IMR-90 (cell line): ENCODE data around the gene CMIP. TPM values are rescaled to one million over a fixed set of nuclear protein-coding genes. Genes with fewer than 3 reads are reported as not detected.
A peak's percentile ranks its signal among the peaks of the same experiment; 100 is the strongest.

Source experiments
- ATAC-seq: fragments of 200-7000 bp; cut with Tn5 transposase; 2 replicates; pipeline ENCODE4 v1.9.1; 2020; ENCODE audit warnings: low read depth, mild to moderate bottlenecking, moderate library complexity
- BruUV-seq: library from RNA; stranded (reverse); fragments of 400-500 nt; replicated peaks from 2 replicates; lab custom pipeline; 2021; lab: Mats Ljungman, UMichigan
- CTCF ChIA-PET: fragments of 300-600 bp; formaldehyde crosslinking; extraction: SDS; loops from one replicate; lab custom pipeline; 2021; ENCODE audit warnings: antibody characterized with exemption; lab: Yijun Ruan, JAX
- POLR2A ChIA-PET: fragments of 300-600 bp; sonication (Branson Sonifier 250); formaldehyde crosslinking; loops from one replicate; lab custom pipeline; 2022; ENCODE audit warnings: antibody characterized with exemption; ENCODE audit not compliant: unreplicated experiment; lab: Charles Lee
- DNase-seq: peaks from one replicate; pipeline ENCODE4 v3.0.0; 2013
- H2AFZ ChIP-seq: replicated peaks from 2 replicates; pipeline ENCODE3; 2013; ENCODE audit warnings: low read length, mild to moderate bottlenecking; ENCODE audit not compliant: poor library complexity
- H2AK5ac ChIP-seq: 2 replicates; pipeline ENCODE4 v1.6.1; 2013; ENCODE audit warnings: low read depth, low read length, inconsistent platforms
- H2AK9ac ChIP-seq: replicated peaks from 2 replicates; pipeline ENCODE3; 2013; ENCODE audit warnings: mild to moderate bottlenecking, low read depth, low read length, moderate library complexity; ENCODE audit not compliant: poor library complexity
- H2BK120ac ChIP-seq: 2 replicates; pipeline ENCODE4 v1.6.1; 2013; ENCODE audit warnings: low read depth, low read length, inconsistent platforms
- H2BK15ac ChIP-seq: 3 replicates; pipeline ENCODE4 v1.6.1; 2013; ENCODE audit warnings: low read depth, low read length, inconsistent platforms
- H2BK20ac ChIP-seq: 2 replicates; pipeline ENCODE4 v1.6.1; 2013; ENCODE audit warnings: low read depth, mild to moderate bottlenecking, inconsistent platforms, low read length, moderate library complexity
- H2BK5ac ChIP-seq: 2 replicates; pipeline ENCODE4 v1.6.1; 2013; ENCODE audit warnings: mild to moderate bottlenecking, low read depth, low read length, inconsistent platforms; ENCODE audit not compliant: poor library complexity, severe bottlenecking
- H3K14ac ChIP-seq: replicated peaks from 2 replicates; pipeline ENCODE4 v1.6.1; 2013; ENCODE audit warnings: low read depth, low read length, inconsistent platforms
- H3K18ac ChIP-seq: 2 replicates; pipeline ENCODE4 v1.6.1; 2013; ENCODE audit warnings: low read depth, low read length, control low read depth
- H3K23ac ChIP-seq: 2 replicates; pipeline ENCODE4 v1.6.1; 2013; ENCODE audit warnings: low read depth, low read length, inconsistent platforms
- H3K27ac ChIP-seq: 2 replicates; pipeline ENCODE4 v1.5.1; 2013; ENCODE audit warnings: mild to moderate bottlenecking, control low read depth, low read length; ENCODE audit not compliant: insufficient read depth
- H3K27me3 ChIP-seq: 2 replicates; pipeline ENCODE4 v1.6.1; 2013; ENCODE audit warnings: low read length; ENCODE audit not compliant: control insufficient read depth, insufficient read depth
- H3K36me3 ChIP-seq: 2 replicates; pipeline ENCODE4 v1.6.1; 2013; ENCODE audit warnings: low read length, mixed read lengths; ENCODE audit not compliant: control insufficient read depth, insufficient read depth
- H3K4ac ChIP-seq: 2 replicates; pipeline ENCODE4 v1.6.1; 2013; ENCODE audit warnings: low read depth, low read length, inconsistent platforms
- H3K4me1 ChIP-seq: 2 replicates; pipeline ENCODE4 v1.6.1; 2013; ENCODE audit warnings: low read length, mixed read lengths; ENCODE audit not compliant: control insufficient read depth, insufficient read depth
- H3K4me2 ChIP-seq: 2 replicates; pipeline ENCODE4 v1.6.1; 2013; ENCODE audit warnings: low read depth, mild to moderate bottlenecking, control low read depth, low read length, moderate library complexity
- H3K4me3 ChIP-seq: 2 replicates; pipeline ENCODE4 v1.5.1; 2013; ENCODE audit warnings: low read depth, mild to moderate bottlenecking, control low read depth, low read length, moderate library complexity; ENCODE audit not compliant: insufficient read depth
- H3K56ac ChIP-seq: 2 replicates; pipeline ENCODE4 v1.6.1; 2013; ENCODE audit warnings: low read length, inconsistent platforms; ENCODE audit not compliant: insufficient read depth; ENCODE audit errors: extremely low read depth
- H3K79me1 ChIP-seq, 2 experiments: 2 replicates each; pipeline ENCODE4 v1.6.1; 2013; ENCODE audit warnings: low read length in 2 of 2, inconsistent platforms in 1 of 2, low read depth in 1 of 2
- H3K9ac ChIP-seq: 2 replicates; pipeline ENCODE4 v1.6.1; 2013; ENCODE audit warnings: low read depth, low read length, control low read depth
- H3K9me1 ChIP-seq: 2 replicates; pipeline ENCODE4 v1.6.1; 2013; ENCODE audit warnings: low read length, inconsistent platforms; ENCODE audit not compliant: insufficient read depth
- H3K9me3 ChIP-seq: 2 replicates; pipeline ENCODE4 v1.6.1; 2013; ENCODE audit warnings: low read length; ENCODE audit not compliant: control insufficient read depth, insufficient read depth
- H4K20me1 ChIP-seq: 2 replicates; pipeline ENCODE4 v1.6.1; 2013; ENCODE audit warnings: low read length, inconsistent platforms; ENCODE audit not compliant: insufficient read depth
- H4K5ac ChIP-seq: 2 replicates; pipeline ENCODE4 v1.6.1; 2013; ENCODE audit warnings: mild to moderate bottlenecking, low read depth, low read length, control low read depth
- H4K8ac ChIP-seq, 2 experiments: 2 replicates each; pipeline ENCODE4 v1.6.1; 2013; ENCODE audit warnings: low read depth in 2 of 2, low read length in 2 of 2, control low read depth in 1 of 2, inconsistent platforms in 1 of 2
- H4K91ac ChIP-seq: 2 replicates; pipeline ENCODE4 v1.6.1; 2013; ENCODE audit warnings: low read depth, low read length, inconsistent platforms; ENCODE audit not compliant: insufficient read depth
- CEBPB ChIP-seq: IDR thresholded peaks from 2 replicates; pipeline ENCODE4 v1.6.1; 2012; ENCODE audit warnings: low read depth, low read length, improper control_type of control experiment
- NFE2L2 ChIP-seq: fragments of 150-350 bp; IDR thresholded peaks from 2 replicates; pipeline ENCODE4 v1.6.1; 2016; ENCODE audit warnings: low read depth, mild to moderate bottlenecking, low read length
- WGBS, 2 experiments: methylation state at CpG; one replicate each; pipeline versions ENCODE4 v1.1.5 to v1.1.7; 2013; ENCODE audit warnings: missing lambda C conversion rate in 2 of 2; ENCODE audit not compliant: insufficient read length in 1 of 2; ENCODE audit errors: extremely low coverage in 2 of 2; 5-methylcytosine and 5-hydroxymethylcytosine counted together
- dilution Hi-C: fragments of 300-500 bp; cut with HindIII; formaldehyde crosslinking; loops from one replicate; pipeline ENCODE4 v1.14.3; 2018; ENCODE audit warnings: low sequenced_read_pairs; ENCODE audit not compliant: unreplicated experiment
- in situ Hi-C: fragments of 300-500 bp; cut with MboI; formaldehyde crosslinking; loops from 3 replicates; pipeline ENCODE4 v1.14.3; 2019; ENCODE audit warnings: low sequenced_read_pairs, inconsistent platforms, mixed read lengths
- intact Hi-C: fragments of 100-400 bp; cut with micrococcal nuclease; formaldehyde crosslinking; loops from 2 replicates; pipeline ENCODE4 v1.10.0; 2022
- polyA plus RNA-seq, 3 experiments: library from polyadenylated mRNA; depleted of rRNA; stranded (reverse); fragments of >200 nt; gene quantifications; 2 replicates each; pipeline ENCODE4 v1.2.3, GENCODE V29; 2012; ENCODE audit warnings: low replicate concordance in 1 of 3
- total RNA-seq: library from RNA; depleted of rRNA; stranded (reverse); fragments of >200 nt; gene quantifications from 2 replicates; pipeline ENCODE4 v1.2.3, GENCODE V29; 2012

CMIP gene
- total and polyA plus RNA-seq, 2 of the 4 experiments (the other 2 are of a cell fraction), result 3.2 to 11.6 TPM

DNA sequence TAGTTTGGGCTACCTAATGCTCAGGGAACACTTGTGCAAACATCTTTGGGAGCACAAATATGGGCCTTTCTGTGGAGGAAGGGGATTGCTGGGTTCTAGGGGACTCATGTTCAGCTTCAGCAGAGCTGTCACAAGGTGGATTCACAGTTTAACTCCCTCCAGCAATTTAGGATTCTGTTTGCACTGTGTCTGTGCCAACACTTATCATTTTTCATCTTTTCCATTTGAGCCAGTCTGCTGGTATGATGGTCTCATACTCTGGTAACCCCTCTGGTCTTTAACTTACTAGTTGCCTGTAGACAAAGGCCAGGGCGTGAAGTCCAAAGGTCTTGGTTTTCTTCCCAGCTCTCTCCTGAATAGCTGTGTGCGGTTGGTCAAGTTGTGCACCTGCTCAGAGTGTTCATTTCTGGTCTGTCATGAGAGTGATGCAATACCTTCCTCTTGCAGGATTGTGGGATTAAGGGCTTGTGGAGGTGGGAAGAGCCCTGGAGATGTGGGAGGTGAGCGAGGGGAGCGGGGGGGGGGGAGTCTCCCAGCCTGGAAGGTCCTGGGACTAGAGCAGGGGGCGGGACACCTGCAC is 152.6 kb downstream of the CMIP start:
- no peak overlapping the region for H3K4me3 ChIP-seq
- ChIA-PET POLR2A (no interaction called here), CTCF (no interaction called here)
- H3K14ac ChIP-seq, result no peak overlapping the region
- H3K23ac ChIP-seq, result no peak overlapping the region
- H2AFZ ChIP-seq, result no peak overlapping the region
- H4K5ac ChIP-seq, result no peak overlapping the region
- no peak for DNase-seq
- no CpG with 5 or more reads among the region's 5 CpGs for WGBS, 2 experiments
- H3K36me3 ChIP-seq, result no peaks in the 10 kb centered on the region
- dilution Hi-C loops, result no loop called here
- in situ Hi-C loops, result no loop called here
- H4K91ac ChIP-seq, result no peak overlapping the region
- peaks cover 17% of the 10 kb centered on the region for H3K4me1 ChIP-seq
- no peak overlapping the region for H3K9ac ChIP-seq
- H3K18ac ChIP-seq, result no peak overlapping the region
- H2AK9ac ChIP-seq, result no peak overlapping the region
- peaks cover 33 to 48% of the 10 kb centered on the region in 2 experiments for H3K79me1 ChIP-seq
- no peak overlapping the region for H3K56ac ChIP-seq
- no peaks in the 10 kb centered on the region for H3K27me3 ChIP-seq
- H4K8ac ChIP-seq, result no peak overlapping the region
- H3K4ac ChIP-seq, result no peak overlapping the region
- TF ChIP-seq CEBPB (peak; percentile 68), NFE2L2 (no peak)
- no peak overlapping the region for H2BK5ac ChIP-seq
- no peak overlapping the region for H2BK15ac ChIP-seq
- intact Hi-C loops, result no loop called here
- H3K4me2 ChIP-seq, result no peak overlapping the region
- no peak overlapping the region for H3K27ac ChIP-seq
- H2BK120ac ChIP-seq, result no peak overlapping the region
- no peaks in the 10 kb centered on the region for H3K9me3 ChIP-seq
- H2BK20ac ChIP-seq, result no peak overlapping the region
- no peak overlapping the region for H2AK5ac ChIP-seq
- no TSS peak for BruUV-seq
- peaks cover 15% of the 10 kb centered on the region for H3K9me1 ChIP-seq
- peaks cover 59% of the 10 kb centered on the region for H4K20me1 ChIP-seq
- ATAC-seq, result no peak
